ENCODE data around the gene POLA2. TPM values are rescaled to one million over a fixed set of nuclear protein-coding genes. Genes with fewer than 3 reads are reported as not detected.

POLA2 gene, protein sequence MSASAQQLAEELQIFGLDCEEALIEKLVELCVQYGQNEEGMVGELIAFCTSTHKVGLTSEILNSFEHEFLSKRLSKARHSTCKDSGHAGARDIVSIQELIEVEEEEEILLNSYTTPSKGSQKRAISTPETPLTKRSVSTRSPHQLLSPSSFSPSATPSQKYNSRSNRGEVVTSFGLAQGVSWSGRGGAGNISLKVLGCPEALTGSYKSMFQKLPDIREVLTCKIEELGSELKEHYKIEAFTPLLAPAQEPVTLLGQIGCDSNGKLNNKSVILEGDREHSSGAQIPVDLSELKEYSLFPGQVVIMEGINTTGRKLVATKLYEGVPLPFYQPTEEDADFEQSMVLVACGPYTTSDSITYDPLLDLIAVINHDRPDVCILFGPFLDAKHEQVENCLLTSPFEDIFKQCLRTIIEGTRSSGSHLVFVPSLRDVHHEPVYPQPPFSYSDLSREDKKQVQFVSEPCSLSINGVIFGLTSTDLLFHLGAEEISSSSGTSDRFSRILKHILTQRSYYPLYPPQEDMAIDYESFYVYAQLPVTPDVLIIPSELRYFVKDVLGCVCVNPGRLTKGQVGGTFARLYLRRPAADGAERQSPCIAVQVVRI
- total RNA-seq: 3.3 and 3.4 TPM in 2 replicates

DNA sequence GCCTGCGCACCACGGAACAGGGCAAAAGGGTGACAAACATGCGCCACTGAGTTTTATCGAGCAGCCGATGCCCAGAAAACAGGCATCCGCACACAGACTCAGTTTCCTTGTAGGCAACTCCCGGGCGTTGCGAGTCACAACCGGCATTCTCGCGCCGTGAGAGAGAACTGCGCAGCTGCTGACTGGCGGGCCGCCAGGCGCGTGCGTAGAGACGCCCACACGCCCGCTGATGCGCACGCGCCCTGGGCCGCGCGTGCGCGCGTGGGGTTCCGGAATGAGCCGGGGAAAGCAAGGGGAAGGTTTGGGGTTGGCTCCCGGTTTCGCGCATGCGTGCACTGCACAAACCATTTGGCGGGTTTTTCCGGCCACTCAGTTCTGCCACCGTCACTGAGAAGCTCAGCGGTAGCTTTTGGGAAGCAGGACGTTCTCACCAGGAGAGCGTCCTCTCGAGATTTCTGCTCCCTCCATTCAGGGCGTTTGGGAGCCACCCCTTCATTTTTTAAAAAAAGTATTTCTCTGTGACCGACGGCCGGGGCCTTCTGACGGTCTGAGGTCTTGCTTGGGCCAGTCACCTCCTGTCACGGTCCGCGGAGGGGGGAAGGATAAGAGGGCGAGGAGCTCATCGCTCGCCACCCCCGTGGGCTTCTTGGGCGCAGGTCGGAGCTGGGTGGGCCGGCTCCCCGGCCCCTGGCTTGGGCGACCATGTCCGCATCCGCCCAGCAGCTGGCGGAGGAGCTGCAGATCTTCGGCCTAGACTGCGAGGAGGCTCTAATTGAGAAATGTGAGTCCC, at the start of gene POLA2:
TSS of gene POLA2 (plus strand) at position 372 of the 790 bp plus-strand sequence. CDS start at position 703, 331 bp downstream.

GRCh38 chr11:65314501-65315203, 52.9 kb downstream of the POLA2 start, which contains the start of gene CDC42EP2:
TSS of gene CDC42EP2 (plus strand) at chr11:65314866. CDS start at chr11:65320899, 6,033 bp downstream.

Other genes with a start within 250 kb of the POLA2 start
- gene ARL2, start 247.8 kb upstream of the POLA2 start, total RNA-seq: 124 and 130 TPM in 2 replicates
- 7.5 and 9.9 TPM in 2 replicates for gene SNX15, start 234.5 kb upstream of the POLA2 start, total RNA-seq
- 4.1 and 5.3 TPM in 2 replicates for gene SAC3D1, start 220.8 kb upstream of the POLA2 start, total RNA-seq
- 11.5 and 12.8 TPM in 2 replicates for gene NAALADL1, start 203.4 kb upstream of the POLA2 start, total RNA-seq
- 1.5 and 2.0 TPM in 2 replicates for gene CDCA5, start 177.9 kb upstream of the POLA2 start, total RNA-seq
- 16.4 and 20.7 TPM in 2 replicates for gene ZFPL1, start 177.7 kb upstream of the POLA2 start, total RNA-seq
- 231 and 291 TPM in 2 replicates for gene VPS51, start 165.7 kb upstream of the POLA2 start, total RNA-seq
- 6.0 and 12.8 TPM in 2 replicates for gene TM7SF2, start 150.1 kb upstream of the POLA2 start, total RNA-seq
- 6.3 and 6.4 TPM in 2 replicates for gene ZNHIT2, start 144.3 kb upstream of the POLA2 start, total RNA-seq
- gene FAU, start 139.8 kb upstream of the POLA2 start, total RNA-seq: 283 and 465 TPM in 2 replicates
- 41.9 and 49.5 TPM in 2 replicates for gene MRPL49, start 139.6 kb upstream of the POLA2 start, total RNA-seq
- 7.9 and 12.3 TPM in 2 replicates for gene SYVN1, start 127.4 kb upstream of the POLA2 start, total RNA-seq
- gene SPDYC, start 91.7 kb upstream of the POLA2 start, total RNA-seq: not detected in 2 replicates
- gene CAPN1, start 80.0 kb upstream of the POLA2 start, total RNA-seq: 80.4 and 81.5 TPM in 2 replicates
- 7.3 and 8.2 TPM in 2 replicates for gene CDC42EP2, start 52.9 kb downstream of the POLA2 start, total RNA-seq
- gene DPF2, start 71.9 kb downstream of the POLA2 start, total RNA-seq: 17.8 and 25.1 TPM in 2 replicates
- 0.09 and 0.22 TPM in 2 replicates for gene TIGD3, start 92.8 kb downstream of the POLA2 start, total RNA-seq
- gene SLC25A45, start 120.7 kb downstream of the POLA2 start, total RNA-seq: 0.87 and 1.3 TPM in 2 replicates
- gene FRMD8, start 124.7 kb downstream of the POLA2 start, total RNA-seq: 73.0 and 77.6 TPM in 2 replicates
- gene NEAT1, start 160.8 kb downstream of the POLA2 start, total RNA-seq: 50.3 and 79.9 TPM in 2 replicates
- gene MALAT1, start 237.1 kb downstream of the POLA2 start, total RNA-seq: 2,968 and 4,091 TPM in 2 replicates